Measurements from ENCODE around the gene NSF.
"Not testable (repeated sequence)": the region's sequence is repeated elsewhere in the genome, so short reads cannot be mapped to it uniquely, and the experiment has no call there.

Gene NSF

DNA sequence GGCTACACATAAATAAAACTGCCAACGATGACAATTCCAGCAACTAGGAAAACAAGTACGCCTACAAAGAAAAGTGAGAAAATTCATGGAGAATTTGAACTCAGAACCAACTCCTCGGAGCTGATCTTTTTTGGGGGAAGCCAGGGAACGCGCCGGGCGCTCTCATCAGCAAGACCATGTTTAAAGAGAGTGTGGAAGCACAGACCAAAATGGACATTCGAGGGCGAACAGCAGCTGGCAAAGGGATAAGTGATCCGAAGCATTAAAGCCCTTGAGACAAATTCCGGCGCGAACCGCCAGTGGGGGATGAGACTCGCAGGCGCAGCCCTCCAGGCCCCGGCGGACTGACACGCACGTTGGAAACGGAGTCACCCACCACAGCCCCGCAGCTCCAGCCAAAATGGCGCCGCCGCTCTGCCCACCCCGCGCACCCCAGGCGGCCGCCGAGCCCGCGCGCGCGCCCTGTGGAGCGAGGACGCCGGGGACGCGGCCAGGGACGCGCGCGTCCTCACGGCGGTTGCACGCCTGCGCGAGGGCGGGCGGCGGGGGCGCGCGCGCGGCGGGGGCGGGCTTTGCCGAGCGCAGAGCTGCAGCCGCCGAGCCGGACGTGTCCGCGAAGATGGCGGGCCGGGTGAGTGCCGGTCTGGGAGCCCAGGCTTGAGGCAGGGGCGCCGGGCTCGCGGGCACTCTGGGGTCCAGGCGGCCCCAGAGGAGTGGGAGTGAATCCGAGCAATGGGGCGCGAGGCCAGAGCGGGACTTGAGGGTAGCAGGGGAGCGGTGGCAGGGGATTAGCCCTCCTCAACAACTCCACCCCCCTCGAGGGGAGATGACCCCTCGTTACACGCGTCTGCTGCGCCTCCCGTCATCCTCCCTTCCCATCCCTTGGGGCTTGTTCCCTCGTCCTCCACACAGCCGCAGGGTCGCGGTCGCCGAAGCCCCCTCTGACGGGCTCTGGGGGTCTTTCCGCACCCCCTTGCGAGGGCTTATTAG is at the start of gene NSF:
Gene NSF, plus strand, starts transcription at position 513 of the 990 bp plus-strand sequence. Its CDS starts 107 bp downstream, at position 620.
- H3K36me3 ChIP-seq (ENCODE audit: control insufficient read depth, insufficient read depth, low read length); H3K4me1 ChIP-seq (ENCODE audit: control insufficient read depth, insufficient read depth, low read length); H3K27me3 ChIP-seq (ENCODE audit: control insufficient read depth, insufficient read depth, low read length); H3K9me3 ChIP-seq (ENCODE audit: control insufficient read depth, insufficient read depth, low read length); DNase-seq (ENCODE audit: low read depth, low spot score); H3K27ac ChIP-seq (ENCODE audit: low read length); H3K4me3 ChIP-seq (ENCODE audit: low read length): not testable (repeated sequence)
- no CpG with 5 or more reads among the region's 95 CpGs for WGBS (ENCODE audit: insufficient coverage, insufficient read length)

DNA sequence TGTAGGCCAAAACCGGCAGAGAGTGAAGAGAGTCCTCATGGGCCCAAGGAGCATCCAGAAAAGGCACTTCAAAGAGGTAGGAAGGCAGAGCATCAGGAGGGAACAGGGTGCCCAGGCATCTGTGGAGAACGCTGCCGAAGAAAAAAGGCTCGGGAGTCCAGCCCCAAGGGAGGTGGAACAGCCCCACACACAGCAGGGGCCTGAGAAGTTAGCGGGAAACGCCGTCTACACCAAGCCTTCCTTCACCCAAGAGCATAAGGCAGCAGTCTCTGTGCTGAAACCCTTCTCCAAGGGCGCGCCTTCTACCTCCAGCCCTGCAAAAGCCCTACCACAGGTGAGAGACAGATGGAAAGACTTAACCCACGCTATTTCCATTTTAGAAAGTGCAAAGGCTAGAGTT is 41.9 kb upstream of the NSF start:
- H3K4me3 ChIP-seq (ENCODE audit: low read length); H3K9me3 ChIP-seq (ENCODE audit: control insufficient read depth, insufficient read depth, low read length); H3K27me3 ChIP-seq (ENCODE audit: control insufficient read depth, insufficient read depth, low read length); DNase-seq (ENCODE audit: low read depth, low spot score); H3K27ac ChIP-seq (ENCODE audit: low read length); H3K4me1 ChIP-seq (ENCODE audit: control insufficient read depth, insufficient read depth, low read length); H3K36me3 ChIP-seq (ENCODE audit: control insufficient read depth, insufficient read depth, low read length): not testable (repeated sequence)
- WGBS (ENCODE audit: insufficient coverage, insufficient read length): no CpG with 5 or more reads among the region's 10 CpGs

DNA sequence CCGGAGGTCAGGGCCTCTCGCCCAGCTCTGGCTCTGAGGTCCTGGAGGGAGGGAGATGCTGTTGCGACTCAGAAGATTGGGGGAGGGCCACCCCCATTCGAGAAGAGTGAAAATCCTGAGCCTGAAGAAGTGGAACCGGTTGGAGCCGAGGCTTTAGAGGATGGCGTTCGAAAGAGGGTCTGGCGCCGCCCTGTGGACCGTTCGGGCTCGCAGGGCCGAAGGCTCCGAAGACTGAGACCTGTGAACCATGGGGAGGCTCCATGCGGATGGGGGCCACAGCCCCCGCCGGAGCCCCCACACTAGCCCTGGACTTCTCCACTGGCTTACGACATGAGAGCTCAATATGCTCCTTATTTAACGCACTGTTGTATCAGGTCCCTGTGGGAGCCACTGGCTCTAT is 31.3 kb upstream of the NSF start:
- not testable (repeated sequence) for H3K27ac ChIP-seq (ENCODE audit: low read length); H3K4me3 ChIP-seq (ENCODE audit: low read length); H3K4me1 ChIP-seq (ENCODE audit: control insufficient read depth, insufficient read depth, low read length); H3K36me3 ChIP-seq (ENCODE audit: control insufficient read depth, insufficient read depth, low read length); H3K27me3 ChIP-seq (ENCODE audit: control insufficient read depth, insufficient read depth, low read length); H3K9me3 ChIP-seq (ENCODE audit: control insufficient read depth, insufficient read depth, low read length); DNase-seq (ENCODE audit: low read depth, low spot score)
- WGBS (ENCODE audit: insufficient coverage, insufficient read length): no CpG with 5 or more reads among the region's 20 CpGs

DNA sequence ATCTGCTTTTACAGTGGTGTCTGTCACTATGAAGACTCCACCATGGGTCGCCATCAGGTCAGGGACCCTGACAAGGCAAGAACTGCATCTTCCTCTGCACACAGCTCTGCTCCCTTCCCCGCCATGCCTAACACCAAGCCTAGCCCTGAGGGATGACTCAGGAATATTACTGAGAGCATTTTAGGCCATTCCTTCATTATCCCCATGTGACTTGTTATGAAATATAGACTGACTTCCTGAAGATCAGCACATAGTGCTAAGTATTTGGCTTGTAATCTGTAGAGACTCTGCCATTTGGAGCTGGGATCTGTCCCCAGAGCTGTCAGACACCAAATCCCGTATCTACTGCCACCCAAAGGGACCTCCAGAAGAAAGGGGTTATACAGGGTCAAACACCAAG is 30.4 kb upstream of the NSF start:
- WGBS (ENCODE audit: insufficient coverage, insufficient read length): no CpG with 5 or more reads among the region's 3 CpGs
- not testable (repeated sequence) for H3K36me3 ChIP-seq (ENCODE audit: control insufficient read depth, insufficient read depth, low read length); H3K27me3 ChIP-seq (ENCODE audit: control insufficient read depth, insufficient read depth, low read length); H3K4me1 ChIP-seq (ENCODE audit: control insufficient read depth, insufficient read depth, low read length); H3K27ac ChIP-seq (ENCODE audit: low read length); DNase-seq (ENCODE audit: low read depth, low spot score); H3K9me3 ChIP-seq (ENCODE audit: control insufficient read depth, insufficient read depth, low read length); H3K4me3 ChIP-seq (ENCODE audit: low read length)

DNA sequence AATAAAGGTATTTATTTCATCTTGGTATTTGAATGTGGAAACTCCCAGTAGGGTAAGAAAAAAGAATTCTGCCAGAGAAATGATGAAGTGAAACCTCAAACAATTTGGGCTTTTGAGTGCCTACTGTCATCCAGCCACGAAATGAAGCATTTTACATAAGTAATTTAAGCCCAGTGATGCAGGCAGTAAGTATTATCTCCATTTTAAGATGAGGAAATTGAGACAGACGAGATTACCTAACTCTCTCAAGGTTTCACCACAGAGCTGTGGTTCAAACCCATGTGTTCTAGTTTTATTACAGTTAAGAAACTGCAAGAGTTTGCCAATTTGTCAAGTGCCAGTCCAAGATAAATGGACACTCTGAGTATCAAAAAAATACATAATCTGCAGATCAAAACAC is 24.2 kb upstream of the NSF start:
- not testable (repeated sequence) for DNase-seq (ENCODE audit: low read depth, low spot score); H3K9me3 ChIP-seq (ENCODE audit: control insufficient read depth, insufficient read depth, low read length); H3K36me3 ChIP-seq (ENCODE audit: control insufficient read depth, insufficient read depth, low read length); H3K27me3 ChIP-seq (ENCODE audit: control insufficient read depth, insufficient read depth, low read length); H3K27ac ChIP-seq (ENCODE audit: low read length); H3K4me1 ChIP-seq (ENCODE audit: control insufficient read depth, insufficient read depth, low read length); H3K4me3 ChIP-seq (ENCODE audit: low read length)
- WGBS (ENCODE audit: insufficient coverage, insufficient read length): no CpG with 5 or more reads among the region's 2 CpGs

DNA sequence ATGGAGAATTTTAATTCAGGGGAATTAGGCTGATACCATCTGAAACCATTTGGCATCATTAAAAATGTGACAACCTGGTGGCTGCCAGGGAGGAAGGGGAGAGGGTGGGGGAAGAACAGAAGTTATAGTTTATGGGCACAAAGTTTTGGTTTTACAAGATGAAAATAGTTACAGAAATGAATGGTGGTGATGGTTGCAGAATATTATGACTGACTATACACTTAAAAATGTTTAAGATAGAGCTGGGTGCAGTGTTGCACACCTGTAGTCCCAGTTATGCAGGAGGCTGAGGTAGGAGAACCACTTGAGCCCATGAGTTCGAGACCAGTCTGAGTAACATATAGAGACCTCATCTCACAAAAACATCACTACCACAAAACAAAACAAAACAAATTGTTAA is 23.5 kb upstream of the NSF start:
- H3K4me1 ChIP-seq (ENCODE audit: control insufficient read depth, insufficient read depth, low read length); H3K36me3 ChIP-seq (ENCODE audit: control insufficient read depth, insufficient read depth, low read length); H3K9me3 ChIP-seq (ENCODE audit: control insufficient read depth, insufficient read depth, low read length); H3K27me3 ChIP-seq (ENCODE audit: control insufficient read depth, insufficient read depth, low read length); DNase-seq (ENCODE audit: low read depth, low spot score); H3K27ac ChIP-seq (ENCODE audit: low read length); H3K4me3 ChIP-seq (ENCODE audit: low read length): not testable (repeated sequence)
- no CpG with 5 or more reads among the region's 1 CpG for WGBS (ENCODE audit: insufficient coverage, insufficient read length)

DNA sequence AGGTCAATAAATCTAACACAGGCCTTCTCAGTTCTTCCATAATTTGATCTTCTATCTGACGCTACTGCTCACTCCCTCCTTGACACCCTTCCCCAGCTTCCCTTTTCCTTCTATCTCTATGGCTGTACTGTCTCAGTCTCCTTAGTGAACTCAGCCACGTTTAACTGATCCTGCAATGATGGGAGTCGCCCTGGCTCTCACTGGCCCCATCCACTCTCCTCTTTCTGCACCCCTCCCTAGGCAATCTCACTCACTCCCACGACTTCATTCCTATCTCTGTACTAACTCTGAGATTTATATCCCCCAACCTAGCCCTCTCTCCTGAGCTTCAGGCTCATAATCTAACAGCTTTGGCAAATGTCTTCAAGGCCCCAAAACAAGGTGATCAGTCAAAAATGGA is 18.7 kb upstream of the NSF start:
- H3K27me3 ChIP-seq (ENCODE audit: control insufficient read depth, insufficient read depth, low read length); H3K4me3 ChIP-seq (ENCODE audit: low read length); DNase-seq (ENCODE audit: low read depth, low spot score); H3K4me1 ChIP-seq (ENCODE audit: control insufficient read depth, insufficient read depth, low read length); H3K36me3 ChIP-seq (ENCODE audit: control insufficient read depth, insufficient read depth, low read length); H3K9me3 ChIP-seq (ENCODE audit: control insufficient read depth, insufficient read depth, low read length); H3K27ac ChIP-seq (ENCODE audit: low read length): not testable (repeated sequence)
- no CpG with 5 or more reads among the region's 4 CpGs for WGBS (ENCODE audit: insufficient coverage, insufficient read length)

DNA sequence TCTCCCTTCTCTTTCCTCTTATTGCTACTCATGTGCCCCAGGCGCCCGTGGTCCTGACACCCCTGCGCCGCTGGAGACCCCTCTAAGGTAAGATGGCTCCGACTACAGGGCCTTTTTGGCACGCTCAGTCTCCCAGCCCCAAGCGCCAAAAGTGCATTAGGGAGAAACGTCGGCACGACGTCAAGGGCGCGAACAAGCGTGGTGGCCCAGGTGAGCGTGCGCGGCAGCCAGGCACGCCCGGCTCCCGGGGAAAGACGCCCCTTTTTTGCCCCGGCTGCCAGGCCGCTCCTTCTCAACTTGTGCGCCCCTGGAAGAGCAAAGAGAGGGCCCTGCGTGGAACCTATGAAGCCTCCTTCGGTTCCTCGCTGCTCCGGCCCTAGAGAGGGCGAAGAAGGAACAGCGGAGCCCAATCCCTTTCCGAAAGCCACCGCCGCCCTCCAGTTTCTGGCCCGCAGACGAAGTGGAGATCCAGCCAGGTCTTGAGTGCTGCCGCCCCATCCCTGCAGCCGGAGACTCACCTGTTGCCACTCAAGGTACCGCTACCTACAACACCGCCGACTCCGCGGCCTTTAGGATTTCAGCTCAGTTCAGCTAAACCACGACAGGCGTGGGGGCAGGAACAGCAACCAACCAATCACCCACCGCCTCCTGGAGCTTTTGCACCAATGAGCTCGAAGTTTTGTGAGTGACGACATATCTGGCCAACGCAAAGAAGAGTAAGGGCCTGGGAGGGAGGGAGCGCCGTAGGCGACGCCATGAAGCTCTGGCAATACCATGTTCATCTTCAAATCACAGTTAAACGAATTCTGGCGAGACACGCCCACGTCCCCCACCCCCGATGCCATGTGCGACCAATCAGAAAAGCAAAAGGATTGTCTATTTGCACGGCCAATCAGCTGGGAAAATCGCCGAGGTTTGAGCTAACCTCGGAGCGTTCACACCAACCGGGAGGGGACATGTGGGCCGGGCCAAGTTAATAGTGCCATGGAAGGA is 11.1 kb upstream of the NSF start, which contains the start of gene ARL17A:
Gene ARL17A, minus strand, starts transcription at position 609 of the 993 bp plus-strand sequence. CDS start 3,369 bp downstream, outside the sequence.
- H3K36me3 ChIP-seq (ENCODE audit: control insufficient read depth, insufficient read depth, low read length); H3K4me1 ChIP-seq (ENCODE audit: control insufficient read depth, insufficient read depth, low read length); H3K27me3 ChIP-seq (ENCODE audit: control insufficient read depth, insufficient read depth, low read length); H3K4me3 ChIP-seq (ENCODE audit: low read length); H3K9me3 ChIP-seq (ENCODE audit: control insufficient read depth, insufficient read depth, low read length); DNase-seq (ENCODE audit: low read depth, low spot score); H3K27ac ChIP-seq (ENCODE audit: low read length): not testable (repeated sequence)
- WGBS (ENCODE audit: insufficient coverage, insufficient read length): no CpG with 5 or more reads among the region's 65 CpGs

DNA sequence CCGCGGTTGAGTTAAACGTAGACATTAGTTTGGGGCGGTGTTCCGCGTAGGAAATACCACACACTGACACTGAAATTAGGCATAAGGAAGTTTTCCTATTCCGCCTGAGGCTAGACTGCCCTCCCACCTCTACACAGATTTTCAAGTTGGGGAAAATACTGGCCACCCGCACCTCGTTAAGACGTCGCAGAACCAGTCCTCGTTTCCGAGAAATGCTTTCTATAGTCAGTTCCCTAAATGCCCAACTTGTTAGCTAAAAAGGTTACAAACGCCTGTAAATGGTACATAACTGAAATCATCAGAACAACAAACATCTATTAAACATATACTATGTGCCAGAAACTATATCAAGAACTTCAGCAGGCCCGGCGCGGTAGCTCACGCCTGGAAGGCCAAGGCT is 10.4 kb upstream of the NSF start:
- DNase-seq (ENCODE audit: low read depth, low spot score); H3K9me3 ChIP-seq (ENCODE audit: control insufficient read depth, insufficient read depth, low read length); H3K4me1 ChIP-seq (ENCODE audit: control insufficient read depth, insufficient read depth, low read length); H3K27me3 ChIP-seq (ENCODE audit: control insufficient read depth, insufficient read depth, low read length); H3K27ac ChIP-seq (ENCODE audit: low read length); H3K4me3 ChIP-seq (ENCODE audit: low read length); H3K36me3 ChIP-seq (ENCODE audit: control insufficient read depth, insufficient read depth, low read length): not testable (repeated sequence)
- no CpG with 5 or more reads among the region's 18 CpGs for WGBS (ENCODE audit: insufficient coverage, insufficient read length)

DNA sequence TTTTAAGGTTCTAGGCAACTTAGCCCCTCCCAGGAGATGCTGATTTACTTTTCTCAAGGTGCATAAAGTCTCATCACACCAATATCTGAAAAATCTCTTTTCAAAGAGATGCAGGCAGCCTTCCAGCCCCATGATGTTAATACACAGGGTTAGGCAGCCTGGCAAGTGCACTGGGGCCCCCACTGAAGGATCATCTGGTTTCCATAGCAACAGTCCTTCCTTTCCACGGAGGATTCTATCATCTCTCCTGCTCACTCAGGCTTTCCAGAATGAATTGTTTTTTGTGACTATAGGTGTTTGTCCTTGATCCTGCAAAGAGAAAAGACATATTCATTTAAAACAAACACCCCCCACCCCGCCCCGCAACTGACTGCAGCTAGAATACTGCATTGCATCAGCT is 5.0 kb upstream of the NSF start:
- not testable (repeated sequence) for H3K9me3 ChIP-seq (ENCODE audit: control insufficient read depth, insufficient read depth, low read length); H3K27me3 ChIP-seq (ENCODE audit: control insufficient read depth, insufficient read depth, low read length); DNase-seq (ENCODE audit: low read depth, low spot score); H3K27ac ChIP-seq (ENCODE audit: low read length); H3K4me1 ChIP-seq (ENCODE audit: control insufficient read depth, insufficient read depth, low read length); H3K36me3 ChIP-seq (ENCODE audit: control insufficient read depth, insufficient read depth, low read length); H3K4me3 ChIP-seq (ENCODE audit: low read length)
- WGBS (ENCODE audit: insufficient coverage, insufficient read length): no CpG with 5 or more reads among the region's 3 CpGs

Data from iPS DF 6.9 (cell line).